HCEC 1CT (cell line): ENCODE results near the gene UFSP1.

Experiments
- DNase-seq: peaks from one replicate; pipeline ENCODE4 v3.0.0-alpha.2; 2017

UFSP1 gene

DNA sequence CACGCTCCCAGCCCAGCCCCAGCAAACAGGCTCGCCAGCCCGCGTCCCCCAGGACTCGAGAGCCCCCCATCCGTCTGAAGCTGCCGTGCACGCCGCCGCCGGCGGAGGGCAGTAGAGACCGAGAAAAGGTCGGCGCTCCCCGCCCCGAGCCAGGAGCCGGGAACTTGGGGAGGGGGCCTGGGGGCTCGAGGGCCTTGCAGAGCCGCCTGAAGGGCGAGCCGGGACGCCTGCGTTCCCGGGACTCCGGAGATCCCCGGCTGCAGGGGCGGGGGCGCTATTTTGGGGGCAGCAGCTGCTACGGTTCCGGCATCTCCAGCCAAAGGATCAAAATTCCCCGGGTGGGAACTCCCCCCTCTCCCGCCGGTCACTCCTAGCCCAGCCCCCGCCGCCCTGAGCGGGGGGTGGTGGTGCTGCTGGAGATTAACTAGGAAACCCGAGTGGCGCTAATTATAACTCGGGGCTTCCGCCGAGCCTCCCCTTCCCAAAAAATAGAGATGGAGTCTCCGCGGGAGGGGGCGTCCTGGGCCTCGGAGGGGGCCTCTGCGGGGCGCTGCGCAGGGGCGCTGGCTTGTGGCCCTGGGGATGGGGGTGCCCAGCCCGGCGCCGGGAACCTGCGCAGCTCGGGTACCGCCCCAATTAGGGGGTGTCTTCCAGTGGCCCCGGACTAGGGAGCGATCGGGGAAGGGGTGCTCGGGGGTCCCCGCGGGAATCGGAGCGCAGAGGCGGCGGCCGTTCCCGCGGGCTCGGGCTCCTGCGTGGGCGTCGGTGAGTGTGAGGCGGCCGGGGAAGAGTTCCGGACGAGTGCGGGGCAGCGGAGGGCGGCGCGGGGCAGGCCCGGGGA, 5.6 kb upstream of the UFSP1 start:
- DNase-seq, result no peak

DNA sequence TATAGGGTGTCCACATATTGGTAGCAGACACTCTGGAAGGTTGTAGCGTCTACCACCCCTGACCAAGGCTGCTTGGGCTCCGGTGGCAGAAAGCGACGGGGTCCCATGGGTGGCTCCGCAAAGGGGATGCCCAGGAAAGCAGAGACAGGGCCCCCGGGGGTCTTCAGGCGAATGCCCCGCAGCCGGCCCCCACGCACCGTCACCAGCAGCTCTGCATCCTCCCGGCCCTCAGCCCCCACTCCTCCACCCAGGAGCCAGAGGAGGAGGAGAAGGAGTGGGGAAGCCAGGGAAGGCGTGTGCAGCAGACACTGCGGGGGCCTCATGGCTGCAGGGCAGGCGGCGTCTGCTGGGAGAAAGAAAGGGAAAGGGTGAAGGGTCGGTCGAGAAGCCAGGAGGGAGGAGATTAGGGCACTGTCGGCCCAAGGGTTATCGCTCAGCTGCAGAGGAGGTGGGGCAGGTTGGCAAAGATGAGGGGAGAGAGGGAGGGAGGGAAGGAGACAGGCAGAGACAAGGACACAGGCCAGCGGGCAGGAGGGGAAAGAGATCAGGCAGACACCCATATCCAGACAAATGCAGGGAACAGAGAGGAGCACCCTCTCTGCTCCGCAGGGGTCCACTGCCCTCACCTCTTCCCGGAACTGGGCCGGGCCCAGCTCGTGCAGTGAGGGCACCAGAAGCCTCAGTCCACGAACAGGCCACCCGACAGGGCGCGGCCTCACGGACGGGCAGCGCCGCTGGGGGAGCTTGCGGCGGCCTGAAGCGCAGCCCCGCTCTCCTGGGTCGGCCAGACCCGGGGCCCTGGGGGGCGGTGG, 4.6 kb upstream of the UFSP1 start:
- no peak for DNase-seq

DNA sequence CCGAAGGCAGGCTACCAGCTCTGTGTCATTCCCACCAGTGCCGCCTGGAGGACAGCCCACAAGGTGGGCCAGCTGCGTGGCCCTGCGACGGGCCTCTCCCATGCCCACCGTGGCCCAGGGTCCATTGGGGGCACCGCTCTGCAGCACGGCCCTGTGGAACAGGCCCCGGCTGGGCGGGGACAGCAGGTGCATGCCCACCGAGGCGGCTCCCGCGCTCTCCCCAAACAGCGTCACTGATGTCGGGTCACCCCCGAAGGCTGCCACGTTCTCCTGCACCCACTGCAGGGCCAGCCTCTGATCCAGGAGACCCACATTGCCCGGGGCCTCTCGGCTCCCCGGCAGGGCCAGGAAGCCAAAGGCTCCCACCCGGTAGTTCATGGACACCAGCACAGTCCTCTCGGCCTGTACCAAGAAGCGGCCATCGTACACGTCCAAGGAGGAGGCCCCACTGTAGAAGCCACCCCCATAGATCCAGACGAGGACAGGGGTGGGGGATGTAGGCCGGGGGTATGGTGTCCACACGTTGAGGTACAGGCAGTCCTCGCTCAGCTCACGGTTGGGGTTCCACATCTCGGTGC, 3.9 kb upstream of the UFSP1 start:
- DNase-seq, result no peak

DNA sequence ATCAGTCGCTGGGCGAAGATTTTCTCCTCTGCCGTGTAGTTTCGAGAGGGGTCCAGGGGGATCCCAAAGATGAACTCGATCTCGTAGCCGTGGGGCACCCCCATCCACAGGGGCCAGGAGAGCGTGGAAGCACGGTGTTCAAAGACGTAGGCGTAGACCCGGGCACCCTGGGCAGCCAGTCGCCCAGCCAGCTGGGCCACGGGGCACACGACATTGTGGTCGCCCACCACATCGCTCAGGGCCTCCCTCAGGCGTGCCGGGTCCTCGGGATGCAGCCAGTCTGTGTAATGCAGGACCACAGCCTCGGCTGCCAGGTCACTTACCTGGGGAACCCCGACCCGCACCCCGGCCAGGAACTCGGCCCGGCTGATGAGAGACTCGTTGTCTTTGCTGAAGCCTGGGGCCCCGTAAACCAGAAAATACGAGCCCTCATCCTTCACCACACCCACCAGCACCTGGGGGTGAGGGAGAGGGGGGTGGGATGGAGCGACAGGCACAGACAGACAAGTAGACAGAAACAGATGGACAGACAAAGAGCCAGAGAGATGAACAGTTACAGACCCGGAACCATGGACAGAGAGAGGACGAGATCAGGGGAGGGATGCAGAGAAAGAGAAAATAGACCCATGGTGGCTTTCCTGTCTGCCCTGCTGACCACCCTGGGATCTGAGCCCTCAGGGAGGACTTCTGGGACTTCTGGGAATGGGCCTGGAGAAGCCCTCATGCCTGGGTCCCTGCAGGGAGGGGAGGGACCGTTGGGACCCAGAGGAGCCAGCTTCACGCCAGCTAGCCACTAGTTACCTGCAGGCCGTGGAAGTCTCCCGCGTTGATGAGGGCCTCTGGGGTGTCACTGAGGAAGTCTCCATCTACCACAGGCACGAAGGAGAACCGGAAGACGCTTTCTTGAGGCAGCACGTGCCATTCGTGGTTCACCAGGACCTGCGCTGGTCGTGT, 3.1 kb upstream of the UFSP1 start:
- DNase-seq, result no peak

DNA sequence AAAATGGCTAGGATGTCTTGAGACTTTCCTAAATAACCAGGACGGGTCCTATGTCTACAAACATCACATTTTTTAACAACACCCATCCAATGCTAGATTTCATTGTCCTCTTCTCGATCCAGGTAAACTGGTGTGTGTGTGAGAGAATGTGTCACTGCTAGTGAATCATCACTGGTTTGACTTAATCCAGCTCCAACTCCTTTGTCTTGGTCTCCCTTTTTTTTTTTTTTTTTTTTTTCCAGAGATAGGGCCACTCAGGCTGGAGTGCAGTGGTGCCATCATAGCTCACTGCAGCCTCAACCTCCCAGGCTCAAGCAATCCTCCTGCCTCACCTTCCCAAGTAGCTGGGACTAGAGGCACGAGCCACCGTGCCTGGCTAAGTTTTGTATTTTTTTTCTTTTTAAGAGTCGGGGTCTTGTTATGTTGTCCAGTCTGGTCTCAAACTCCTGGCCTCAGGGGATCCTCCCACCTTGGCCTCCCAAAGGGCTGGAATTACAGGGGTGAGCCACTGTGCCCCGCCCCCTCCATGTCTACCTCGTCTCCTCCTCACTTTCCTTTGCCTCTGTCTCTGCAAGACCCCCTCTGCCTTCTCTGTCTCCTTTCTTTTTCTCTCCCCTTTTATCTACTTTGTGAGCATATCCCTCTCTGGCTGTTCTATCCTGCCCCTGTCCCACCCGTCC, 2.2 kb upstream of the UFSP1 start:
- DNase-seq, result no peak

DNA sequence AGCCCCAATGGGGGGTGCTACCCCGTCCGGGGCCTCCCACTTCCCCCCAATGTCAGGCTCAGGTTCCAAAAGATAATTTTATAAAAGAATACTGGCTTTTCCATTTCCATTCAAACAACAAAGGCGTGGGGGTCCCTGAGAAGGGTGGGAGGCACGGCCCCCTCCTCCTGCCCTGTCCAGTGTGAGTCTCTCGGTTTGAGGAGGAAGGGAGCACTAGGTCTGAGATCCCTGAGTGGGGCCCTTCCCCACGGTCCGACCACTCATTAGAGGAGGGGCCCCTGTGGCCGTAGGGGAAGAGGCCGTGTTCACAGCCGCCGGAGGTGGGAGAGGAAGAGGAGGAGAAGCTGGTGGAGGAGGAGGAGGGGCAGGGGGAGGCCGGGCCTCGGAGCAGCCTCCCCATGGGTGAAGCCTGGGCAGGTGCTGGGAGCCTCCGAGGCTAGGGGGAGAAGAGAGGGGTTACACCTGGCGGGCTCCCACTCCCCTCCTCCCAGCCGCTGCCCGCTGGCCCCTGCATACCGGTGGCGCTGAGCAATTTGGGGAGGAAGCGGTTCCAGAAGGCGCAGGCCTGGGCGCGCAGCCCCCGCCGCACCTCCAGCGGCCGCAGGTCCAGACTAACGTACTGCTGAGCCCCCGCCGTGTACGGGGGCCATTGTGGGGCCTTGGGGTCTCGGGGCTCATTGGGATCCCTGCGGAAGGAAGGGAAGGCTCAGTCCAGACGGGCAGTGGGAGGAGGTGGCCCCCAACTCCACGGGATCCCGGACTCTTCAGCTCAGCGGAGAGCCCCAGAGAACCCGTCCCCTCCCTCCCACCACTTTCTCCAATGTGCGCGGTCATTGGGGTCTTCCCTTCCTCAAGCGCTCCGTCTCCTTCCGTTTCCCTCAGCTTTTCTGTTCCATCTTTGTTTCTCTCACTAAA, 1.4 kb upstream of the UFSP1 start:
- DNase-seq, result no peak

DNA sequence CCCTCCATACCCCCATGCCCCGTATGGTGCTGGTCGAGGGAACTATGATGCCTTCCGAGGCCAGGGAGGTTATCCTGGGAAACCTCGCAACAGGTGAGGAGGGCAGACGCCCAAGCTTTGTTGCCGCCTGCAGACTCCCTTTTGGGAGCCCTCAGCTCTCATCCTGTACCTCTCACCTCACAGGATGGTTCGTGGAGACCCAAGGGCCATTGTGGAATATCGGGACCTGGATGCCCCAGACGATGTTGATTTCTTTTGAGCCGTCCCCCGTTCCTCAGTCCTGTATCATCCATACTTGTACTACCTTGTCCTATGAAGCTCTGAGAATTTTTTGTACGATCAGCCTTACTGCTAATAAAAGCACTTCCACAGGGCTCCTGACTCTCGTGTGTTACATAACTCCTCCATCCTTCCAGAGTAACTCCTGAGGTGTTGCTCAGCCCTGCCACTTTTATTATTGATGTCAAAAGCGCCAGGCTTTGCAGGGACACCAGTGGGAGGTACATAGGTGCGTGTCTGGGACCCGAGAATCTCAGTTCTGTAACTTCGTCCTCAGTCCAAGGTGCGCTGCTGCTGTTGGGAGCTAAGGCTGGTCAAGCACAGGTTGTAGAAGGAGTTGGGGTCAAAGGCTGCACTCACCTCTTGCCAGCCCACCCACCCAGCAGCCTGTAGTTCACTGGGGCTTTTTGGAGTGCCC, 1.1 kb downstream of the UFSP1 start:
- no peak for DNase-seq

DNA sequence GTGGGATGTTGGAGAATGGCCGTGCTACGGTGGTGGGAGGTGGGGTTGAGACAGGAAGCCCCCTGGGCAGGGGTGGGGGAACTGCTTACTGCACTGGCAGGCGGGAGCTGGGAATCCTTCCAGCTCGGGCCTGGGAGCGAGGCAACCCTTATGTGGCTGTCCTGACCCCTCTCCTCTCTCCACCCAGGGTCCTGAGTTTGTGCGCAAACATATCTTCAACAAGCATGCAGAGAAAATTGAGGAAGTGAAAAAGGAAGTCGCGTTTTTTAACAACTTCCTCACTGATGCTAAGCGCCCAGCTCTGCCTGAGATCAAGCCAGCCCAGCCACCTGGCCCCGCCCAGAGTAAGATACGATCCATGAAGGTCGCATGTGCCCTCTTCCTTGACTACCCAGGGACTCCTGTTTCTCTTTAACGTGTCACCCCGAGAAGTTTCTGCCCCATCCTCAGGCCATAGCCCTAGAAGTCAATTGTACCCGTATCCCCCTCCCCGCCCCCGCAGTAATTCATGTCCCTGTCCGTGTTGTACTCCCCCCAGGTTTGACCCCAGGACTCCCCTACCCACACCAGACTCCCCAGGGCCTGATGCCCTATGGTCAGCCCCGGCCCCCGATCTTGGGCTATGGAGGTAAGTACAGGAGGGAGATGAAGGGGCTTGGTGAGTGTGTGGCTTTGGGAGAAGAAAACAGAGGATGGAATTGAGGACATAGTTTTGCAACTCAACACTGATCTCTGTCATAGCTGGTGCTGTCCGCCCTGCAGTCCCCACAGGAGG, 1.8 kb downstream of the UFSP1 start:
- no peak for DNase-seq

DNA sequence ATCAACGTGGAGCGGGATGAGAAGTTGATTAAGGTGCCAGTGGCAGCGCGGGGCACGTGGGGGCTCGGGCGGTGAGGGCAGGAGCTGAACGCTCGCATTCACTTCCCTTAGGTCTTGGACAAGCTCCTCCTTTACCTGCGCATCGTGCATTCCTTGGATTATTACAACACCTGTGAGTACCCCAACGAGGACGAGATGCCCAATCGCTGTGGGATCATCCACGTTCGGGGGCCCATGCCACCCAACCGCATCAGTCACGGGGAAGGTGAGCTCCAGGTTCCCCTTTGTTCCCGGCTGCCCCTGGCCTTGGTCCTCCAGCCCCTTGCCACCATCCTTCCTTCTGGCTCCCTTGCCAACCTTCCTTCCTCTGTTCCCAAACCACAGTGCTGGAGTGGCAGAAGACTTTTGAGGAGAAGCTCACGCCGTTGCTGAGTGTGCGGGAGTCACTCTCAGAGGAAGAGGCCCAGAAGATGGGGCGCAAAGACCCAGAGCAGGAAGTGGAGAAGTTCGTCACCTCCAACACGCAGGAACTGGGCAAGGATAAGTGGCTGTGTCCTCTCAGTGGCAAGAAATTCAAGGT, 2.5 kb downstream of the UFSP1 start:
- DNase-seq, result no peak

DNA sequence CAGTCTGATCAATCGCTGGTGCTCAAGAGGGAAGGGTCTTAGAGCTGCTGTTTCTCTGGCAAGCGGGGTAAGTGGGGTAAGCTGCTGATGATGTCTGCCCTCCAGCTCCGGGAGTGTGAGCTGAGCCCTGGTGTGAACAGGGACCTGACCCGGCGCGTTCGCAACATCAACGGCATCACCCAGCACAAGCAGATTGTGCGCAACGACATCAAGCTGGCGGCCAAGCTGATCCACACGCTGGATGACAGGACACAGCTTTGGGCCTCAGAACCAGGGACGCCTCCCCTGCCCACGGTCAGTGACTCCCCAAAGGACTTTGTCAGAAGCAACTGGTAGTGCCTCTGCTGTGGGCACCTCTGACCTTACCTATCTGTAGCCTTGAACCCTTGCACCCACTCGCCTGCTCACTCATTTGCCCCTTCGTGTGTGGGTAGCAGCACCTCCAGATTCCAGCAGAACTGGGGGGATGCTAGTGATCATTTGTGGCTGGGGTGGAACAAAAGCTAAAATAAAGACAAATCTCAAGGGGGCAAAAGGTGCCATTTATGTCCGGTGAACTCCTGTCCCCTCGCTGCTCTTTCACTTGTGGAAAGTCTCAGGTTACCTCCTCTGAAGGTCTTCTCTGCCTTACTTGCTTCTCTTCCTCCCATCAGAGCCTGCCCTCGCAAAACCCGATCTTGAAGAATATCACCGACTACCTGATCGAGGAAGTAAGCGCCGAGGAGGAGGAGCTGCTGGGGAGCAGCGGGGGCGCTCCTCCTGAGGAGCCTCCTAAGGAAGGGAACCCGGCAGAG, 3.2 kb downstream of the UFSP1 start:
- DNase-seq, result no peak

DNA sequence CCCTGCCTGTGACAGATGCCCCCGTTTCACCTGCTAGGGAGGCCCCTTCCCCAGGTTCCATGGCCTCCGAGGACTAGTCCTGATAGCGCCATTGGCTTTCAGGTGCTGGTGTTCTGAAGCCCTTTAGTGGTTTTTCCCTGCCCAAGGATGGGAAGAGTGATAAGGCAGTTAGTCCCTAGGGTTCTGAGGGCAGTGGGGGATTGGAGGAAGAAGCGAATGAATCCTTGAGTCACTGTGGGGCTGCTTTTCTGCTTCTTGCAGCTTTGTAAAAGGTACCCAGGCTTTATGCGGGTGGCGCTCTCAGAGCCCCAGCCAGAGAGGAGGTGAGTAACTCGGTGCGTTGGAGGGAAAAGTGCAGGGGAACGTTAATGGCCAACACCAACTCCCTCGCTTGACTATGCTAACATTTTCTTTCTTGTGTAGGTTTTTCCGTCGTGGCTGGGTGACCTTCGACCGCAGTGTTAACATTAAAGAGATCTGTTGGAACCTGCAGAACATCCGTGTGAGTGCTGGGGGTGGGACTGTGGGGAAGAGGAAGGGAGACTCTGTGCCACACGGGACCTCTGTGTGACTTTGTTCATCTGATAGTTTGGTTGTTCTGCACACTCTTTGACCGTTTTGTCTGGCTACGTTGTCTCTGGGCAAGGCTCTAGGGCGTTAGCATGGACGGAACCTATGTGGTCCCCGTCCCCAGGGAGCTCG, 3.9 kb downstream of the UFSP1 start:
- DNase-seq, result no peak

DNA sequence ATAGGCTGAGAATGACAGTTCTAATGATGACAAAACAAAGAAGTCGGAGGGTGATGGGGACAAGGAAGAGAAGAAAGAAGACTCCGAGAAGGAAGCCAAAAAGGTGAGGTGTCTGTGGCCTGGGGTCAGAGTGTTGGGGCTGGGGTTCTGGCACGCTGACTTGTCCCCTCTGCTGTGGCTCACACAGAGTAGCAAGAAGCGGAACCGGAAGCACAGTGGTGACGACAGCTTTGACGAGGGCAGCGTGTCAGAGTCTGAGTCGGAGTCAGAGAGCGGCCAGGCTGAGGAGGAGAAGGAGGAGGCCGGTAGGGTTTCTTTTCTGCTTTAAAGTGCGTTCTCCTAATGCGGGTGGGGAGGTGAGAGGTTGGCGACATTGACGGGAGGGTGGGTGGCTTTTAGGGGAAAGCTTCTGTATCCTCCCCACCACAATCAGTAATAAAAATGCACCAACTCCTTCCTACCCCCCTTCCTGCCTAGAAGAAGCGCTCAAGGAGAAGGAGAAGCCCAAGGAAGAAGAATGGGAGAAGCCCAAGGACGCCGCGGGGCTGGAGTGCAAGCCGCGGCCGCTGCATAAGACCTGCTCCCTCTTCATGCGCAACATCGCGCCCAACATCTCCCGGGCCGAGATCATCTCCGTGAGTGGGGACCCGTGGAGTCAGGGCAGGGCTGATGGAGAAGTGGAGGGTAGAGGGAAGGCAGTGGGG, 4.6 kb downstream of the UFSP1 start:
- no peak for DNase-seq

DNA sequence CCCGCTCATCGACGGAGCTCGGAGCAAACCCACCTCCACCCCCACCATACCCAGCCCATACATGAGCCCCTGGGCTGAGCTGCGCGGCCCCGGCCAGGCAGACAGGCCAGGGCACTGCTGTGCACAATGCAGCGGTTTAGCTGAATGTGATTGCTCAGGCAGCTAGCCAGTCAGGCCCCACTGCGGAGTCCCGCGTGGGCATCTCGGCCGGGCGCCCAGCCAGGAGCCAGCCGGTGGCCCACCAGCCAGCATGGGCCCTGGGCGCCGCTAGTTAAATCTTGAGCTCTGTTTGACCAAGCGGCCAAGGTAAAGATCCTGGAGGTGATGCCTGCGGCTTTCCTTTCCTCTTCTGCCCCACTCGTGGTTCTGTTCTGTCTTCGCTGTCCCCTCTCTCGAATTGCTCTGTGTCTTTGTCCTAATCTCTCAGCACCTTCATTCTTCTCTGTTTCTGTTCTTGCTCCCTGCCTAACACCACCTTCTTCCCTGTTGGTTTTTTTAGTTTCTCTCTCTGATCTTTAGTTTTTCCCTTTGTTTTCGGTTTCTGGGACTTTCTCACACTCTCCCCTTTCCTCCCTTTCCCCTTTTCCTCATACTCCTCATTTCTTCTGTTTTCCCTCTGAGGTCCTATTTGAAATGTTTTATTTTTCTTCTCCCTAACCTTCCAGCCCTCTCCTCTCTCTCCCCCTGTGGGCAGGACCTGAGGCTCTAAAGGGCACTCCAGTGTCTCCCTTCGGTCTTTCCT, 6.6 kb downstream of the UFSP1 start:
- DNase-seq, result no peak

DNA sequence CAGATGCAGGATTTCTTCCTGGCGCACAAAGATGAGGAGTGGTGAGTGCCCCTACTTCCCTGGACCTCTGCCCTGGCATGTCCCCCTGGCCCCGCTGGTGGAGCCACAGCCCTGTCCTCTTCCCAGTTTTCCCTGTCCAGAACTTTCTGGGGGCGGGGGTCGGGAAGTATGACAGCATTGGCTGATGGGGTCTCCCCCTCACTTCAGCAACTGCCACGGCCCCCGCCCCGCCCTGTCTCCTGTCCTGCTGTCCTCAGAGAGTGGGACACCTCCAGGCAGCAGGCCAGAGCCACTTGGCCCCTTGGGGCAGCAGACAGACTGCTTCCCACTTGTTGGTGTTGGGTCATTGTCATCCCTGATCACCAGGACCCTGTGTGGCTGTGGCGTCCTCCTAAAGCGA, 7.3 kb downstream of the UFSP1 start:
- DNase-seq, result no peak

DNA sequence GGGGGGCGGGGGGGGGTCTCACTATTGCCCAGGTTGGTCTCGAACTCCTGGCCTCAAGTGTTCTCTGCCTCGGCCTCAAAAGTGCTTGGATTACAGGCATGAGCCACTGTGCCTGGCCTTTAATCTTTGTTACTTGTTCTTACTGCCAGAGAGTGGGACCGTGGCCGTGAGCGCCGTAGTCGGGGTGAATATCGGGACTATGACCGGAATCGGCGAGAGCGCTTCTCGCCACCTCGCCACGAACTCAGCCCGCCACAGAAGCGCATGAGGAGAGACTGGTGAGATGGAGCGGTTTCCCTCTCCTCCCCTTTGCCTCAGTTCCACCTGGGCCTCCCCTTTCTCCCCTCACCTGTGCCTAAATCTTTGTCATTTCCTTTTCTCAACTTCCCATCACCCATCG, 8.4 kb downstream of the UFSP1 start:
- no peak for DNase-seq

DNA sequence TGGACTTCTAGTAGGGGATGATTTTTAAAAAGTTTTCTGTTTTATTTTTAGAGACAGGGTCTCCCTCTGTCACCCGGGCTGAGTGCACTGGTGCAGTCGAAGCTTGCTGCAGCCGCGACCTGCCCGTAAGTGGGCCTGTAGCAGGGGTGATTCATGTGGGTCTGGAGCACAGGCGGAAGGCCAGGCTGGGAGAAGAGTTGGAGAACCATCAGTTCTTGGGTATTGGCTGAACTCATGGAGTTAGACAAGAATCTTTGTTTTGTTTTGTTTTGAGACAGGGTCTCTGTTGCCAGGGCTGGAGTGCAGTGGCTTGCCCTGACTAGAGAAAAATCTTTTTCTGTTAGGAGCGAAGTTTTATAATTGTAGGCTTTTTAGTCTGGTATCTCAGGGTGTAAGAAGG, 8.9 kb downstream of the UFSP1 start:
- DNase-seq, result no peak
